Right lobe of liver (tissue), 6 donors: ENCODE results near the gene SLC37A1. TPM values are rescaled to one million over a fixed set of nuclear protein-coding genes. Genes with fewer than 3 reads are reported as not detected.

ENCODE experiments used
- ATAC-seq, 4 donors: fragments of 200-7000 bp; cut with Tn5 transposase; one replicate each; pipeline ENCODE4 v1.9.1; 2020; ENCODE audit warnings: mild to moderate bottlenecking in 4 of 4, moderate library complexity in 4 of 4
- DNase-seq, 3 donors: peaks; one replicate each; pipeline ENCODE4 v3.0.0-alpha.2; 2020
- H3K27ac ChIP-seq, 3 donors: fragments of 200-600 bp; one replicate each; pipeline ENCODE4 v1.8.0; 2022
- H3K27me3 ChIP-seq, 2 donors: fragments of 200-600 bp; one replicate each; pipeline ENCODE4 v1.8.0; 2022
- H3K36me3 ChIP-seq, 4 donors: fragments of 200-600 bp; sonication (generic) in 1 of 4; one replicate each; pipeline versions ENCODE4 v1.5.1 to v1.8.0; 2017 to 2022; ENCODE audit warnings: control low read depth in 1 of 4
- H3K4me1 ChIP-seq, 4 donors: fragments of 200-600 bp; sonication (generic) in 1 of 4; one replicate each; pipeline versions ENCODE4 v1.5.1 to v1.8.0; 2017 to 2022; ENCODE audit warnings: control low read depth in 1 of 4
- H3K4me3 ChIP-seq, 3 donors: fragments of 200-600 bp; one replicate each; pipeline ENCODE4 v1.8.0; 2022
- H3K9me3 ChIP-seq, 4 donors: fragments of 200-600 bp; sonication (generic) in 1 of 4; one replicate each; pipeline versions ENCODE4 v1.5.1 to v1.8.0; 2017 to 2022; ENCODE audit warnings: control low read depth in 1 of 4
- CTCF ChIP-seq, 4 donors: fragments of 200-600 bp in 3 of 4; fragments of 450-650 bp in 1 of 4; IDR thresholded peaks; one replicate each; pipeline versions ENCODE4 v1.5.1 to v1.8.0; 2016 to 2022; ENCODE audit warnings: antibody characterized with exemption in 4 of 4, mild to moderate bottlenecking in 2 of 4
- POLR2A ChIP-seq: fragments of 450-650 bp; IDR thresholded peaks from one replicate; pipeline ENCODE4 v1.6.1; 2017; ENCODE audit warnings: antibody characterized with exemption, mild to moderate bottlenecking
- WGBS: methylation state at CpG from one replicate; pipeline ENCODE4 v1.1.6; 2018; ENCODE audit warnings: low coverage, low lambda C conversion rate; ENCODE audit not compliant: insufficient coverage; ENCODE audit errors: missing lambda C conversion rate; 5-methylcytosine and 5-hydroxymethylcytosine counted together
- intact Hi-C, 2 donors: fragments of 100-400 bp; cut with DNase I; formaldehyde crosslinking; loops; one replicate each; pipeline versions ENCODE4 v1.11.2 to v1.14.1; 2022
- total RNA-seq, 6 experiments: library from RNA; depleted of rRNA in 2 of 6; stranded (reverse); fragments of >200 nt in 2 of 6; fragmentation: NEBNext Ultra II Directional in 3 of 6; extraction: Animal tissue kit (Norgen Biotek cat#: 25700) in 3 of 6; gene quantifications; one replicate each; pipeline versions ENCODE4 v1.1.0 to v1.2.4, GENCODE V29; 2016 to 2023
- donor health status: DM: no; HTN: yes; CAD: no.
- donor health status: DM: no; HTN: no; CAD: no.
- donor health status: DM: no; HTN: no; CAD: no.
- donor health status: DM: no; HTN: yes; CAD: no.
- donor health status: DM: no; HTN: yes; CAD: no.

Gene SLC37A1
- total RNA-seq, 6 experiments from 2014 or later = 2.5 to 10.8 (median 6.2) TPM

- ATAC-seq (peak; percentile 8 to 31 (median 13)), DNase-seq (peak; percentile 15 to 49 (median 46))
- H3K27ac ChIP-seq = no peak overlapping the region
- no peaks in the 10 kb centered on the region for H3K9me3 ChIP-seq
- intact Hi-C loops = no loop called here
- H3K27me3 ChIP-seq = no peaks in the 10 kb centered on the region
- H3K36me3 ChIP-seq = peaks cover 0 to 6% (median 0%) of the 10 kb centered on the region in 4 donors
- WGBS = 70% methylated on average over 5 of the region's 20 CpGs
- no peaks in the 10 kb centered on the region for H3K4me1 ChIP-seq
- no peak overlapping the region for H3K4me3 ChIP-seq
- TF ChIP-seq CTCF (IDR thresholded peaks at IDR 0.05) = no peak
- no peak for TF ChIP-seq POLR2A
Measured at GRCh38 chr21:42570841-42571387, 57.3 kb downstream of the SLC37A1 start.

DNA sequence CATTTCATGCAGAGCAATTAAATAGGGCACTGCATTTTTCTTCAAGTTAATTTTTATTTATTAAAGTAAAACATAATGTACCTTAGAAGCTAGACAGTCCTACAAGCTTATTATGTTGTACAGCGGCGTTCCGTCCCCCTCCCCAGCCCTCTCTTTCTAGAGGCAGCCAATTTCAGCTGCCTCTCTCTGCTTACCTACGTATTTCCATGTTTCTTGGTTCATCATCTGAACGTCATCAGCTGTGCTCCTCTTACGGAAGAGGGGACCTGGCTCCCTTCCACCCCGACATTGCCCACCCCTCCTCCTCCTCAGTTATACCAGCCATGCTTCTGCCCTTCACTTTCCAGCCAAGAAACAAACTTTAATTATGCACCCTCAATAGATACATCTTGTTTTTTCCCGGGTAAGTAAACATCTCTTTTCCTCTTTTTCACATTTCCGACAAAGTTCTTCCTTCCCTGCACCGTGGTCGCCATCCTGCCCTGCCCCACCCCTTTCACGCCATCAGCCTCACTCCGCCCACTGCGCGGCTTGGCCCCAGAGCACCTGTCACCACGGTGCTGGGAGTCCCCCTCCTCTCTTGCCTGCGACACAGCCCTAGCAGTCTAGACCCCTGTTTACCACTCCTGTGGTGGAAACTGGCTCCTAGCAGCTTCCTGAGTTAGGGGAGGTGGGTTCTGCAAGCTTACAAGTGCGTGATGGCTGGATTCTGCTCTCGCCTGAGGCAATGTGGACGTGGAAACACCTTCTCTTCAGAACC lies 57.9 kb downstream of the SLC37A1 start:
- no peak for ATAC-seq
- H3K36me3 ChIP-seq = peaks cover 0 to 6% (median 0%) of the 10 kb centered on the region in 4 donors

GRCh38 chr21:42572906-42573495 lies 59.3 kb downstream of the SLC37A1 start:
- Histone ChIP-seq H3K36me3 (peaks cover 0 to 6% (median under 1%) of the 10 kb centered on the region in 4 donors), H3K9me3 (no peaks in the 10 kb centered on the region), H3K4me1 (no peaks in the 10 kb centered on the region), H3K27me3 (no peaks in the 10 kb centered on the region), H3K27ac (no peak overlapping the region), H3K4me3 (no peak overlapping the region)
- DNase-seq (peak in 1 of 3 donors; percentile 31), ATAC-seq (no peak)
- 95% methylated on average over 10 of the region's 12 CpGs for WGBS
- TF ChIP-seq POLR2A (no peak), CTCF (IDR thresholded peaks at IDR 0.05) (no peak)
- intact Hi-C loops = no loop called here

More for the DNA sequence above, 57.9 kb downstream of the SLC37A1 start:
- 80% methylated on average over 16 of the region's 20 CpGs for WGBS
- DNase-seq = peak in 1 of 3 donors; percentile 40
- H3K9me3 ChIP-seq = no peaks in the 10 kb centered on the region
- intact Hi-C loops = no loop called here
- H3K27ac ChIP-seq = no peak overlapping the region
- H3K4me3 ChIP-seq = no peak overlapping the region
- H3K4me1 ChIP-seq = no peaks in the 10 kb centered on the region
- no peak for TF ChIP-seq CTCF (IDR thresholded peaks at IDR 0.05)
- no peaks in the 10 kb centered on the region for H3K27me3 ChIP-seq

- peak in 1 of 3 donors; percentile 45 for DNase-seq
- Histone ChIP-seq H3K4me3 (no peak overlapping the region), H3K4me1 (no peaks in the 10 kb centered on the region), H3K36me3 (peaks cover 0 to 2% (median 0%) of the 10 kb centered on the region in 4 donors), H3K9me3 (no peaks in the 10 kb centered on the region), H3K27me3 (no peaks in the 10 kb centered on the region), H3K27ac (no peak overlapping the region)
- TF ChIP-seq CTCF (IDR thresholded peaks at IDR 0.05) (peak; percentile 10 to 53 (median 24)), POLR2A (no peak)
- intact Hi-C loops = no loop called here
- peak in 3 of 4 donors; percentile 60 to 69 (median 69) for ATAC-seq
- 93% methylated on average over 4 of the region's 7 CpGs for WGBS
Measured at GRCh38 chr21:42574234-42575027, 60.8 kb downstream of the SLC37A1 start.
